H1 (cell line): ENCODE data around the gene CPT1A. TPM values are rescaled to one million over a fixed set of nuclear protein-coding genes. Genes with fewer than 3 reads are reported as not detected.

Experiments
- BCL11A ChIP-seq, 2 experiments: IDR thresholded peaks; one replicate each; pipeline ENCODE4 v1.6.1; 2011; ENCODE audit warnings: low read depth in 2 of 2, low read length in 2 of 2, mild to moderate bottlenecking in 2 of 2
- CEBPB ChIP-seq: IDR thresholded peaks from 2 replicates; pipeline ENCODE4 v1.6.1; 2012; ENCODE audit warnings: low read depth, low read length
- GABPA ChIP-seq: IDR thresholded peaks from 2 replicates; pipeline ENCODE4 v1.6.1; 2011; ENCODE audit warnings: mild to moderate bottlenecking, low read length, moderate library complexity, borderline replicate concordance; ENCODE audit not compliant: insufficient read depth
- HDAC2 ChIP-seq, 2 experiments: fragments of 300-600 bp in 1 of 2; sonication (generic) in 1 of 2; IDR thresholded peaks; 2 replicates each; pipeline ENCODE4 v1.6.1; 2011 to 2012; ENCODE audit warnings: low read depth in 2 of 2, low read length in 2 of 2, mild to moderate bottlenecking in 2 of 2, moderate library complexity in 2 of 2, borderline replicate concordance in 1 of 2, inconsistent platforms in 1 of 2
- JUN ChIP-seq: IDR thresholded peaks from 2 replicates; pipeline ENCODE4 v1.6.1; 2011; ENCODE audit warnings: low read depth, mild to moderate bottlenecking, improper control_type of control experiment, low read length
- KDM1A ChIP-seq: fragments of 200-600, 300-600 bp; sonication (generic); IDR thresholded peaks from 2 replicates; pipeline ENCODE4 v1.7.1; 2016; ENCODE audit warnings: mild to moderate bottlenecking, low read length, borderline replicate concordance
- NRF1 ChIP-seq: IDR thresholded peaks from 2 replicates; pipeline ENCODE4 v1.6.1; 2011; ENCODE audit warnings: mild to moderate bottlenecking, low read depth, low read length, improper control_type of control experiment
- SIX5 ChIP-seq: IDR thresholded peaks from 2 replicates; pipeline ENCODE4 v1.6.1; 2011; ENCODE audit warnings: mild to moderate bottlenecking, low read depth, low read length
- polyA plus RNA-seq, 7 experiments: library from polyadenylated mRNA; depleted of rRNA in 3 of 7; stranded (reverse) in 5 of 7; unstranded in 2 of 7; fragments of >200 nt in 5 of 7; fragments of 200-250 nt in 2 of 7; gene quantifications; 1 replicate in 5 of 7; 2 replicates in 1 of 7; 4 replicates in 1 of 7; pipeline versions ENCODE4 v1.2.1 to v1.2.3, GENCODE V29; 2011 to 2013; ENCODE audit warnings: missing spikeins in 2 of 7, mixed read lengths in 2 of 7
- total RNA-seq: library from RNA; stranded (reverse); fragmentation: NEBNext Ultra II Directional; extraction: Animal tissue kit (Norgen Biotek cat#: 25700); gene quantifications from 2 replicates; pipeline ENCODE4 v1.2.1, GENCODE V29; 2021

The CPT1A gene
- total and polyA plus RNA-seq, 2 of the 8 experiments (the other 6 are each of a cell fraction or from before 2014, with no cell fraction given), result 2.9 to 12.2 TPM

DNA sequence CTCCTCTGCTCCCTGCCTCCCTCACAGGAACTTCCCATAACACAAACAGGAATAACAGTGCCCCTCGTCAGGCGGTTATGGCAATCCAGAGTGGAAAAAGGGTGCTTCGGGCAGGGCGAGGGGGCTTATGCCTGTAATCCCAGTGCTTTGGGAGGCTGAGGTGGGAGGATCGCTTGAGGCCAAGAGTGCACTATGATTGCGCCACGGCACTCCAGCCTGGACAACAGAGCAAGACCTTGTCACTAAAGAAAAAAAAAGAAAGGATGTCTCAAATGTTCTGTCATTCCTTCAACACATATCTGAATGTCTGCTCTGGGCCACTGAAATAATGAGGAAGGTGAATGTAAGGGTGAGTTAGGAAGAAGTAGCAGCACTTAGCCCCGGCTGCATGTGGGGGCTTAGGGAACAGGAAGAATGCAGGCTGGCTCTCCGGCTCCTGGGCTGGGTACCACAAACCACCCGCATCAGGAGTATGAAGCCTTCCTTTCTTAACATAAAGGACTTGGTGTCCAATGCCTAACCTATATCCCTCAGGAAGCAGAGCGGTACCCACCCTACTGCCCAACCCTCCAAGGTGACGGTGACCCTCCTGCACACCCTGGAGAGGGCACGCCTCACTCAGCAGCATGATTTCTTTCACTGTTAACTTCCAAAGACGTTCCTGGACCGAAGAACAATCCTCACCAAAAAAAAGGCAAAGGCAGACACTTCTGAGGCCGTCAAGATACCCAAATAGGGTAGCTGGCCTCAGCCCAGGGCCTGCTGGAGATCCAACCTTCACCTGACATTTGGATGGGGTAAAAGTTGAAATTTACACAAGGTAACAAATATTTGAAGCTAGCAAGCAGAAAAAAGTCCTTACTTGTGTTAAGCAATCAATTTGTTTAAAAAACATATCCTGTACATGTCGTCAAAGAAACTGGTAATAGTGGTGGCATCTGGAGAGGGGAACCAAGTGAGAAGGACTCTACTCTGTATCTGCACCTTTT, 3.8 kb downstream of the CPT1A start (continued):
- TF ChIP-seq BCL11A (IDR thresholded peaks at IDR 0.05; ENCODE audit: low read depth in 2 of 2, low read length in 2 of 2) (no peak), HDAC2 (IDR thresholded peaks at IDR 0.05; ENCODE audit: borderline replicate concordance in 1 of 2, low read depth in 2 of 2, low read length in 2 of 2) (no peak), GABPA (no peak), NRF1 (no peak), SIX5 (no peak), CEBPB (no peak), JUN (no peak), KDM1A (no peak)
- TF ChIP-seq, all 59 proteins: peak for 0
